ENCODE data around the gene C3orf20.

The C3orf20 gene

DNA sequence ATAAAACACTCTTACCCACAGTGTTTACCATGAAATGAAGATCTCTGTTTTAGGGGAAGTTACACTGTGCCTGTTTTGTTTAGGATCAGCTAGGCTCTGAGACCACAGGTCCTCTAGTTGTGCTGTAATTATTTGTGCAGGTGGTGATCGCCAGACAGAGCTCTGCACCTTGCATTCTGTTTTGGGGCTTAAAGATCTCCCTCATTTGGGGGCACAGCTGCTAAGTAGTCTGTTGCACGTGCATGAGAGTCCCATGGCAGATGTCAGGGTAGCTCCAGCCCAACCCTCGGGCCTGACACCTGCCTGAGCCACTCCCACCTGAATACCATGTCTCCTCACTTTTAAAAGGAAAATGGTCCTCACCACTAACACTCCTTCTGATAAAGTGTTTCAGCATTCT, 12.4 kb downstream of the C3orf20 start:
- TF ChIP-seq, protein P1, sequence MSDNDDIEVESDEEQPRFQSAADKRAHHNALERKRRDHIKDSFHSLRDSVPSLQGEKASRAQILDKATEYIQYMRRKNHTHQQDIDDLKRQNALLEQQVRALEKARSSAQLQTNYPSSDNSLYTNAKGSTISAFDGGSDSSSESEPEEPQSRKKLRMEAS (IDR thresholded peaks at IDR 0.05; ENCODE audit: low read depth, low read length) = no peak
- TF ChIP-seq MYC (IDR thresholded peaks at IDR 0.05; ENCODE audit: low read depth, low read length) (no peak), POLR2A (IDR thresholded peaks at IDR 0.05; ENCODE audit: extremely low read depth, insufficient read length) (no peak), CTCF (IDR thresholded peaks at IDR 0.05; ENCODE audit: low read depth, low read length) (no peak)
- no peak for DNase-seq (ENCODE audit: low read depth)
- no peak overlapping the region for H3K4me3 ChIP-seq (ENCODE audit: low read depth, low read length)

DNA sequence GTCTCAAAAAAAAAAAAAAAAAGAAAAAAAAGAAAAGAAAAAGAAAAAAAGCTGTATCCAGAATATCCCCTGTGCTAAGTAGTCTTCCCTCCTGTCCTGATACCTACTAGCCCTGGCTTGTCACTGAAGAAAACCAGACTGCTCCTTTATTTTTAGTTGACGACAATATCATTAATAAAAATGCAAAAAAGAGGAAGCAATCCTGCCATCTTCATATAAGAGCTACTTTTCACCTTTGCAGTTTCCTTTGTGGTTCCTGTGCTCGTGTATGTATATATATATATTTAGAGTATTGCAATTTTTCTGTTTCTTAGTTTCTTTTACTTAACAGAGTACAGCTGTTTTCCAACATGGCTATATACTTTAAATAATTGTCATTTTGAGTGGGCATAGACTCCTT, 13.6 kb downstream of the C3orf20 start:
- no peak for TF ChIP-seq CTCF (IDR thresholded peaks at IDR 0.05; ENCODE audit: low read depth, low read length)
- TF ChIP-seq, protein P1 (IDR thresholded peaks at IDR 0.05; ENCODE audit: low read depth, low read length) = no peak
- no peak for TF ChIP-seq POLR2A (IDR thresholded peaks at IDR 0.05; ENCODE audit: extremely low read depth, insufficient read length)
- no peak for TF ChIP-seq MYC (IDR thresholded peaks at IDR 0.05; ENCODE audit: low read depth, low read length)
- H3K4me3 ChIP-seq (ENCODE audit: low read depth, low read length) = no peak overlapping the region
- no peak for DNase-seq (ENCODE audit: low read depth)

DNA sequence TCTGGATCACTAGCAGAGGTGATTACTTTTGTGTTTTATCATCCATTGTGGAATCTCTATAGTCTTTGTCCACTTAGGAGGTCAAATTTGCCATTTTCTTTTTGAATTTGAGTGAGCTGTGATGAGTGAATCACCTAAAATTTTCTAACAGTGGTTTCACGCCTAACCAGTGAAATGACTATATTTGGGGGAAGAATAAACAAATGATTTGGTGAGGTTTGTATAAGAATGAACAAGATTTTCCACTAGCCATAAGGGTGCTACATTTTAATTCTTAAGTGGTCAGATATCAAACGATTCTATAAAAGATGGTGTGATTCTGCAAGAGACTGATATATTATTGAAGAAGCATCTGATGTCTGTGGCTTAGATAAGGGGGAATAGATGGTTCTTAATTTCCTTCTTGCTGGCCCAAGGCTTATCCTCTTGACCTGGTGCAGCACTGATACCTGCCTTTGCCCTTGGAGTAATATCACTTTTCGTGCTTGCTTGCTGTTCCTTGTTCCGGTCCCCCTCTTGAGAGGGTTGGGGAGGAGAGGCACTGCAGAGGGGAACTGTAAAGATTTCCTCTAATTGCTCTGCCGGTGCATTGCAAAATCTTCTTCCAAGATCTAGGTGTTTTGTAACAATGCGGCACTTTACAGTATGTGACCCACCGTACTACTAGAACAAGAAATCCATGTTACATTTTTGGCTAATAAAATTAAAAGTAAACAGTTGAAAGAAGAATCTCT, 14.5 kb downstream of the C3orf20 start:
- peak; percentile 50 for DNase-seq (ENCODE audit: low read depth)
- TF ChIP-seq POLR2A (IDR thresholded peaks at IDR 0.05; ENCODE audit: extremely low read depth, insufficient read length) (no peak), MYC (IDR thresholded peaks at IDR 0.05; ENCODE audit: low read depth, low read length) (no peak), CTCF (IDR thresholded peaks at IDR 0.05; ENCODE audit: low read depth, low read length) (no peak)
- TF ChIP-seq, protein P1 (IDR thresholded peaks at IDR 0.05; ENCODE audit: low read depth, low read length) = no peak
- no peak overlapping the region for H3K4me3 ChIP-seq (ENCODE audit: low read depth, low read length)

- no peak overlapping the region for H3K4me3 ChIP-seq (ENCODE audit: low read depth, low read length)
- peak; percentile 15 for DNase-seq (ENCODE audit: low read depth)
- TF ChIP-seq POLR2A (IDR thresholded peaks at IDR 0.05; ENCODE audit: extremely low read depth, insufficient read length) = no peak
- TF ChIP-seq CTCF (IDR thresholded peaks at IDR 0.05; ENCODE audit: low read depth, low read length) = no peak
- TF ChIP-seq, protein P1 (IDR thresholded peaks at IDR 0.05; ENCODE audit: low read depth, low read length) = no peak
- no peak for TF ChIP-seq MYC (IDR thresholded peaks at IDR 0.05; ENCODE audit: low read depth, low read length)
These were observed 16.3 kb downstream of the C3orf20 start for GRCh38 chr3:14691239-14691638.

- no peak for DNase-seq (ENCODE audit: low read depth)
- no peak for TF ChIP-seq POLR2A (IDR thresholded peaks at IDR 0.05; ENCODE audit: extremely low read depth, insufficient read length)
- TF ChIP-seq CTCF (IDR thresholded peaks at IDR 0.05; ENCODE audit: low read depth, low read length) = no peak
- TF ChIP-seq MYC (IDR thresholded peaks at IDR 0.05; ENCODE audit: low read depth, low read length) = no peak
- TF ChIP-seq, protein P1 (IDR thresholded peaks at IDR 0.05; ENCODE audit: low read depth, low read length) = no peak
- no peak overlapping the region for H3K4me3 ChIP-seq (ENCODE audit: low read depth, low read length)
These were observed 16.8 kb downstream of the C3orf20 start for GRCh38 chr3:14691719-14692118.
